Fibroblast of the aortic adventitia (primary cell): ENCODE measurements around the gene SLC35A4. TPM values are rescaled to one million over a fixed set of nuclear protein-coding genes. Genes with fewer than 3 reads are reported as not detected.

Experiments used
- DNase-seq: peaks from one replicate; pipeline ENCODE4 v3.0.0-alpha.2; 2010; ENCODE audit warnings: low read depth
- H3K4me3 ChIP-seq: 2 replicates; pipeline ENCODE4 v1.5.1; 2011; ENCODE audit warnings: low read depth, mild to moderate bottlenecking, control low read depth, low read length, moderate library complexity
- CTCF ChIP-seq: IDR thresholded peaks from 2 replicates; pipeline ENCODE4 v1.5.1; 2011; ENCODE audit warnings: mild to moderate bottlenecking, low read length, control low read depth, inconsistent platforms; ENCODE audit not compliant: insufficient read depth
- total RNA-seq: library from RNA; depleted of rRNA; stranded (reverse); fragments of >200 nt; gene quantifications from 2 replicates; pipeline ENCODE4 v1.2.3, GENCODE V29; 2012; ENCODE audit warnings: low replicate concordance

Gene SLC35A4
- total RNA-seq, 1 donor: 28.0 TPM

- DNase-seq: no peak
- TF ChIP-seq CTCF: no peak
- H3K4me3 ChIP-seq: no peak overlapping the region
Measured at GRCh38 chr5:140550147-140551079, 14.2 kb upstream of the SLC35A4 start.

- H3K4me3 ChIP-seq: no peak overlapping the region
Measured at GRCh38 chr5:140551872-140552271, 12.8 kb upstream of the SLC35A4 start.

GRCh38 chr5:140553657-140554056, 11.0 kb upstream of the SLC35A4 start:
- no peak overlapping the region for H3K4me3 ChIP-seq
- DNase-seq: no peak
- TF ChIP-seq CTCF: no peak

More at GRCh38 chr5:140551872-140552271, 12.8 kb upstream of the SLC35A4 start:
- TF ChIP-seq CTCF: no peak
- no peak for DNase-seq

GRCh38 chr5:140554454-140554853, 10.2 kb upstream of the SLC35A4 start:
- DNase-seq: peak; percentile 58
- H3K4me3 ChIP-seq: no peak overlapping the region
- TF ChIP-seq CTCF: no peak

GRCh38 chr5:140555747-140556312, 8.8 kb upstream of the SLC35A4 start:
- H3K4me3 ChIP-seq: peak overlapping the region; percentile 84
- no peak for TF ChIP-seq CTCF
- no peak for DNase-seq

- peak overlapping the region; percentile 84 for H3K4me3 ChIP-seq
- peak; percentile 53 for DNase-seq
- TF ChIP-seq CTCF: no peak
Measured at GRCh38 chr5:140556438-140556837, 8.2 kb upstream of the SLC35A4 start.
